Fibroblast of skin of left quadriceps (primary cell): Measurements from ENCODE around the gene DOCK3.
"Not testable (repeated sequence)": the region's sequence is repeated elsewhere in the genome, so short reads cannot be mapped to it uniquely, and the experiment has no call there.

ENCODE experiments used
- DNase-seq, 2 experiments: peaks; one replicate each; pipeline ENCODE4 v3.0.0-alpha.2; 2013; ENCODE audit warnings: low read depth in 2 of 2

The DOCK3 gene

GRCh38 chr3:50676031-50676705 lies 1.4 kb downstream of the DOCK3 start:
- no peak for DNase-seq

GRCh38 chr3:50687127-50687751 lies 12.5 kb downstream of the DOCK3 start:
- DNase-seq, result no peak

- no peak for DNase-seq
These were observed 13.2 kb downstream of the DOCK3 start for GRCh38 chr3:50687916-50688315.

GRCh38 chr3:50688602-50689001 lies 13.9 kb downstream of the DOCK3 start:
- DNase-seq, result not testable (repeated sequence)

GRCh38 chr3:50689558-50689957 lies 14.8 kb downstream of the DOCK3 start:
- no peak for DNase-seq

GRCh38 chr3:50695031-50695430 lies 20.3 kb downstream of the DOCK3 start:
- no peak for DNase-seq

GRCh38 chr3:50696276-50696675 lies 21.5 kb downstream of the DOCK3 start:
- DNase-seq, result no peak

GRCh38 chr3:50698269-50698668 lies 23.5 kb downstream of the DOCK3 start:
- DNase-seq, result no peak

- no peak for DNase-seq
These were observed 33.9 kb downstream of the DOCK3 start for GRCh38 chr3:50708620-50709019.

GRCh38 chr3:50714946-50715345 lies 40.2 kb downstream of the DOCK3 start:
- peak; percentile 2 to 5 for DNase-seq

GRCh38 chr3:50724831-50725230 lies 50.1 kb downstream of the DOCK3 start:
- no peak for DNase-seq

GRCh38 chr3:50734985-50735384 lies 60.3 kb downstream of the DOCK3 start:
- no peak for DNase-seq

GRCh38 chr3:50737193-50737905 lies 62.6 kb downstream of the DOCK3 start:
- no peak for DNase-seq

- DNase-seq, result no peak
These were observed 63.3 kb downstream of the DOCK3 start for GRCh38 chr3:50737906-50738598.

GRCh38 chr3:50743643-50744042 lies 68.9 kb downstream of the DOCK3 start:
- DNase-seq, result no peak

GRCh38 chr3:50749822-50750221 lies 75.1 kb downstream of the DOCK3 start:
- no peak for DNase-seq

- no peak for DNase-seq
These were observed 84.3 kb downstream of the DOCK3 start for GRCh38 chr3:50759015-50759414.

- DNase-seq, result no peak
These were observed 103.0 kb downstream of the DOCK3 start for GRCh38 chr3:50777680-50778079.

GRCh38 chr3:50781766-50782165 lies 107.0 kb downstream of the DOCK3 start:
- DNase-seq, result not testable (repeated sequence)

- no peak for DNase-seq
These were observed 111.9 kb downstream of the DOCK3 start for GRCh38 chr3:50786631-50787030.

- not testable (repeated sequence) for DNase-seq
These were observed 116.2 kb downstream of the DOCK3 start for GRCh38 chr3:50790894-50791293.

GRCh38 chr3:50792568-50792967 lies 117.8 kb downstream of the DOCK3 start:
- DNase-seq, result no peak
